Natural killer cell (primary cell): Measurements from ENCODE around the gene MTRF1. TPM values are rescaled to one million over a fixed set of nuclear protein-coding genes. Genes with fewer than 3 reads are reported as not detected.

Source experiments
- ATAC-seq, 3 donors: fragments of 150-1000 bp in 2 of 3; fragments of 200-7000 bp in 1 of 3; cut with Tn5 transposase; 1 replicate in 1 of 3; 2 replicates in 2 of 3; pipeline ENCODE4 v1.10.0; 2021; ENCODE audit warnings: mild to moderate bottlenecking in 2 of 3, moderate library complexity in 2 of 3
- DNase-seq, 2 donors: peaks; one replicate each; pipeline versions ENCODE4 v3.0.0 to v3.0.0-alpha.2; 2013 to 2021; ENCODE audit warnings: mixed read lengths in 1 of 2
- H3K27ac ChIP-seq: one replicate; pipeline ENCODE4 v1.5.1; 2013; ENCODE audit warnings: mild to moderate bottlenecking, low read length
- H3K27me3 ChIP-seq: one replicate; pipeline ENCODE4 v1.6.1; 2013; ENCODE audit warnings: low read length; ENCODE audit not compliant: control insufficient read depth, insufficient read depth
- H3K36me3 ChIP-seq: one replicate; pipeline ENCODE4 v1.6.1; 2013; ENCODE audit warnings: low read length; ENCODE audit not compliant: control insufficient read depth, insufficient read depth
- H3K4me1 ChIP-seq: one replicate; pipeline ENCODE4 v1.6.1; 2013; ENCODE audit warnings: low read length; ENCODE audit not compliant: control insufficient read depth, insufficient read depth
- H3K4me3 ChIP-seq: one replicate; pipeline ENCODE4 v1.5.1; 2013; ENCODE audit warnings: low read length
- H3K9me3 ChIP-seq: one replicate; pipeline ENCODE4 v1.6.1; 2013; ENCODE audit warnings: low read length; ENCODE audit not compliant: control insufficient read depth, insufficient read depth
- H3K27ac Mint-ChIP-seq, 2 donors: one replicate each; pipeline ENCODE4 v1.8.0; 2022; ENCODE audit warnings: mild to moderate bottlenecking in 2 of 2, mixed read lengths in 2 of 2, moderate library complexity in 1 of 2
- H3K27me3 Mint-ChIP-seq, 2 donors: one replicate each; pipeline ENCODE4 v1.8.0; 2022; ENCODE audit warnings: low read depth in 2 of 2, mixed read lengths in 2 of 2
- H3K36me3 Mint-ChIP-seq: one replicate; pipeline ENCODE4 v1.8.0; 2022; ENCODE audit warnings: mixed read lengths
- H3K4me1 Mint-ChIP-seq, 2 donors: one replicate each; pipeline ENCODE4 v1.8.0; 2022; ENCODE audit warnings: mixed read lengths in 2 of 2
- H3K4me3 Mint-ChIP-seq: one replicate; pipeline ENCODE4 v1.8.0; 2022; ENCODE audit warnings: mild to moderate bottlenecking, moderate library complexity, mixed read lengths
- H3K9me3 Mint-ChIP-seq, 2 donors: one replicate each; pipeline ENCODE4 v1.8.0; 2022; ENCODE audit warnings: mixed read lengths in 2 of 2
- CTCF ChIP-seq: fragments of 200-600 bp; IDR thresholded peaks from one replicate; pipeline ENCODE4 v1.8.0; 2022; ENCODE audit warnings: antibody characterized with exemption
- WGBS: methylation state at CpG from one replicate; pipeline ENCODE4 v1.1.7; 2013; ENCODE audit warnings: missing lambda C conversion rate; ENCODE audit not compliant: insufficient coverage; 5-methylcytosine and 5-hydroxymethylcytosine counted together
- intact Hi-C: fragments of 100-400 bp; cut with micrococcal nuclease; formaldehyde crosslinking; loops from one replicate; pipeline ENCODE4 v1.14.2; 2022
- total RNA-seq, 4 donors: library from RNA; stranded (reverse); fragments of 120-200 nt in 1 of 4; gene quantifications; one replicate each; pipeline versions ENCODE4 v1.2.3 to v1.2.4, GENCODE V29; 2013 to 2022

Gene MTRF1
- total RNA-seq, 3 donors from 2014 or later (not counting 1 experiment from before 2014, with no cell fraction given) = 20.3 to 24.1 (median 24.0) TPM

GRCh38 chr13:41188584-41188983, 74.8 kb downstream of the MTRF1 start:
- no peaks in the 10 kb centered on the region for H3K9me3 Mint-ChIP-seq
- no peak overlapping the region for H3K4me3 Mint-ChIP-seq
- ATAC-seq (no peak), DNase-seq (no peak)
- TF ChIP-seq CTCF = no peak
- H3K27ac Mint-ChIP-seq = no peak overlapping the region
- intact Hi-C loops = no loop called here
- Histone ChIP-seq H3K27me3 (no peaks in the 10 kb centered on the region), H3K36me3 (no peaks in the 10 kb centered on the region), H3K4me1 (peaks cover 4% of the 10 kb centered on the region), H3K4me3 (no peak overlapping the region), H3K27ac (no peak overlapping the region), H3K9me3 (no peaks in the 10 kb centered on the region)
- WGBS = 100% methylated on average over 5 of the region's 6 CpGs
- no peaks in the 10 kb centered on the region for H3K36me3 Mint-ChIP-seq
- H3K4me1 Mint-ChIP-seq = peaks cover 14 to 18% of the 10 kb centered on the region in 2 donors
- no peaks in the 10 kb centered on the region for H3K27me3 Mint-ChIP-seq

- Mint-ChIP-seq H3K27me3 (no peaks in the 10 kb centered on the region), H3K4me3 (no peak overlapping the region), H3K9me3 (no peaks in the 10 kb centered on the region), H3K36me3 (no peaks in the 10 kb centered on the region), H3K27ac (no peak overlapping the region), H3K4me1 (peaks cover 0 to 6% of the 10 kb centered on the region in 2 donors)
- WGBS = 95% methylated on average over 3 of the region's 3 CpGs
- no peaks in the 10 kb centered on the region for H3K4me1 ChIP-seq
- no peaks in the 10 kb centered on the region for H3K9me3 ChIP-seq
- H3K36me3 ChIP-seq = no peaks in the 10 kb centered on the region
- H3K27ac ChIP-seq = no peak overlapping the region
- TF ChIP-seq CTCF = no peak
- intact Hi-C loops = no loop called here
- ATAC-seq (no peak), DNase-seq (no peak)
- no peak overlapping the region for H3K4me3 ChIP-seq
- no peaks in the 10 kb centered on the region for H3K27me3 ChIP-seq
Observed at GRCh38 chr13:41186481-41186880, 76.9 kb downstream of the MTRF1 start.

GRCh38 chr13:41182231-41182630, 81.1 kb downstream of the MTRF1 start:
- Histone ChIP-seq H3K4me3 (no peak overlapping the region), H3K27ac (no peak overlapping the region), H3K36me3 (no peaks in the 10 kb centered on the region), H3K4me1 (no peaks in the 10 kb centered on the region), H3K27me3 (no peaks in the 10 kb centered on the region), H3K9me3 (no peaks in the 10 kb centered on the region)
- Mint-ChIP-seq H3K9me3 (no peaks in the 10 kb centered on the region), H3K4me3 (no peak overlapping the region), H3K27ac (no peak overlapping the region), H3K36me3 (no peaks in the 10 kb centered on the region), H3K4me1 (peaks cover 5 to 6% of the 10 kb centered on the region in 2 donors), H3K27me3 (no peaks in the 10 kb centered on the region)
- intact Hi-C loops = no loop called here
- DNase-seq = no peak
- no peak for ATAC-seq
- no peak for TF ChIP-seq CTCF

GRCh38 chr13:41179593-41180250, 83.7 kb downstream of the MTRF1 start:
- Mint-ChIP-seq H3K4me3 (no peak overlapping the region), H3K27ac (no peak overlapping the region), H3K27me3 (no peaks in the 10 kb centered on the region), H3K9me3 (peaks cover 0 to under 1% of the 10 kb centered on the region in 2 donors), H3K36me3 (peaks cover 11% of the 10 kb centered on the region), H3K4me1 (peaks cover 5 to 6% of the 10 kb centered on the region in 2 donors)
- H3K27ac ChIP-seq = no peak overlapping the region
- DNase-seq (no peak), ATAC-seq (no peak)
- peaks cover 13% of the 10 kb centered on the region for H3K9me3 ChIP-seq
- WGBS = 92% methylated on average over 2 of the region's 4 CpGs
- intact Hi-C loops = no loop called here
- no peaks in the 10 kb centered on the region for H3K36me3 ChIP-seq
- H3K4me3 ChIP-seq = no peak overlapping the region
- no peak for TF ChIP-seq CTCF
- H3K27me3 ChIP-seq = no peaks in the 10 kb centered on the region
- no peaks in the 10 kb centered on the region for H3K4me1 ChIP-seq
